GM12878 (cell line): ENCODE data around the gene OOSP3.

Experiments
- ATF2 ChIP-seq: IDR thresholded peaks from 2 replicates; pipeline ENCODE4 v1.6.1; 2012; ENCODE audit warnings: low read length, inconsistent platforms
- CHD2 ChIP-seq: IDR thresholded peaks from 2 replicates; pipeline ENCODE4 v1.6.1; 2011; ENCODE audit warnings: low read depth, low read length, improper control_type of control experiment, borderline replicate concordance
- CREM ChIP-seq: IDR thresholded peaks from 2 replicates; pipeline ENCODE4 v1.6.1; 2014; ENCODE audit warnings: antibody characterized with exemption, low read depth
- JUNB ChIP-seq: IDR thresholded peaks from 2 replicates; pipeline ENCODE4 v1.6.1; 2016; ENCODE audit warnings: antibody characterized with exemption, mild to moderate bottlenecking
- KAT2A ChIP-seq: conservative IDR thresholded peaks from 2 replicates; pipeline ENCODE4 v1.6.1; 2011; ENCODE audit warnings: low read depth, low read length; ENCODE audit not compliant: control insufficient read depth
- NFIC ChIP-seq: IDR thresholded peaks from 2 replicates; pipeline ENCODE4 v1.6.1; 2012; ENCODE audit warnings: low read depth, mild to moderate bottlenecking, inconsistent platforms, low read length, moderate library complexity
- PAX5 ChIP-seq: IDR thresholded peaks from 2 replicates; pipeline ENCODE4 v1.6.1; 2011; ENCODE audit warnings: low read depth, low read length, borderline replicate concordance
- POLR2AphosphoS5 ChIP-seq: IDR thresholded peaks from 2 replicates; pipeline ENCODE4 v1.6.1; 2011; ENCODE audit warnings: mild to moderate bottlenecking, low read length, inconsistent platforms
- SMC3 ChIP-seq: IDR thresholded peaks from 2 replicates; pipeline ENCODE4 v1.6.1; 2011; ENCODE audit warnings: low read length, improper control_type of control experiment, borderline replicate concordance
- TAF1 ChIP-seq: IDR thresholded peaks from 2 replicates; pipeline ENCODE4 v1.6.1; 2011; ENCODE audit warnings: mild to moderate bottlenecking, low read depth, low read length, borderline replicate concordance
- TF ChIP-seq, protein P1 (sequence below), 3 experiments: IDR thresholded peaks in 2 of 3; conservative IDR thresholded peaks in 1 of 3; 2 replicates each; pipeline ENCODE4 v1.5.1; 2011; ENCODE audit warnings: low read depth in 3 of 3, low read length in 3 of 3, mild to moderate bottlenecking in 3 of 3, control low read depth in 2 of 3, moderate library complexity in 2 of 3, inconsistent platforms in 1 of 3, mixed read lengths in 1 of 3; ENCODE audit not compliant: control insufficient read depth in 2 of 3, insufficient read depth in 1 of 3; ENCODE audit errors: extremely low read depth in 1 of 3

DNA sequence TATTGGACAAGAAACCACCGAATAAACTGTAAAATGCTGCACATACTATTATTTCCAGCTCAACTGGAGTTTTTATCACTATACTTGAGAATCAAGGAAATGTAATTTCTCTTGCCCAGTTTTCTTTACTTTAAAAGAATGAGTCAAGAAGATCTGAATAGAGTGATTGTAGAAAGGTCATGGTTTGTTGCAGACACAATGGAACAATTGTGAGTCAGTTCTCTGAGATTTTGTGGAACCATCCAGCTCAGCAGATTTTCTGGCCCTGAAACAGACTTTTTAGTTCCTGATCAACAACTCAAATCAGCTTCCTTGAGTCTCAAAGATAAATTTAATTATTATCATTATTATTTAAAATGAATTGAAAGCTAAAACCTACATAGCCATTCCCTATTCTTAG is 13.6 kb upstream of the OOSP3 start:
- TF ChIP-seq, protein P1, sequence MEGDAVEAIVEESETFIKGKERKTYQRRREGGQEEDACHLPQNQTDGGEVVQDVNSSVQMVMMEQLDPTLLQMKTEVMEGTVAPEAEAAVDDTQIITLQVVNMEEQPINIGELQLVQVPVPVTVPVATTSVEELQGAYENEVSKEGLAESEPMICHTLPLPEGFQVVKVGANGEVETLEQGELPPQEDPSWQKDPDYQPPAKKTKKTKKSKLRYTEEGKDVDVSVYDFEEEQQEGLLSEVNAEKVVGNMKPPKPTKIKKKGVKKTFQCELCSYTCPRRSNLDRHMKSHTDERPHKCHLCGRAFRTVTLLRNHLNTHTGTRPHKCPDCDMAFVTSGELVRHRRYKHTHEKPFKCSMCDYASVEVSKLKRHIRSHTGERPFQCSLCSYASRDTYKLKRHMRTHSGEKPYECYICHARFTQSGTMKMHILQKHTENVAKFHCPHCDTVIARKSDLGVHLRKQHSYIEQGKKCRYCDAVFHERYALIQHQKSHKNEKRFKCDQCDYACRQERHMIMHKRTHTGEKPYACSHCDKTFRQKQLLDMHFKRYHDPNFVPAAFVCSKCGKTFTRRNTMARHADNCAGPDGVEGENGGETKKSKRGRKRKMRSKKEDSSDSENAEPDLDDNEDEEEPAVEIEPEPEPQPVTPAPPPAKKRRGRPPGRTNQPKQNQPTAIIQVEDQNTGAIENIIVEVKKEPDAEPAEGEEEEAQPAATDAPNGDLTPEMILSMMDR (IDR thresholded peaks at IDR 0.05 in 2 of 3, conservative IDR thresholded peaks at IDR 0.05 in 1 of 3; ENCODE audit: control insufficient read depth in 2 of 3, extremely low read depth in 1 of 3, insufficient read depth in 1 of 3, low read depth in 3 of 3, low read length in 3 of 3): no peak
- TF ChIP-seq TAF1 (no peak), POLR2AphosphoS5 (no peak), CHD2 (no peak), KAT2A (no peak), ATF2 (no peak), JUNB (no peak), NFIC (no peak), PAX5 (no peak), CREM (no peak), SMC3 (no peak)
